ENCODE measurements around the gene SLC44A4. TPM values are rescaled to one million over a fixed set of nuclear protein-coding genes. Genes with fewer than 3 reads are reported as not detected.

Gene SLC44A4
- total and polyA plus RNA-seq, 2 of the 8 experiments (the other 6 are each of a cell fraction or from before 2014, with no cell fraction given): 4.8 to 7.0 TPM

GRCh38 chr6:31825553-31825952 lies 53.2 kb downstream of the SLC44A4 start (continued):
- TF ChIP-seq CHD7 (IDR thresholded peaks at IDR 0.05; ENCODE audit: insufficient replicate concordance, low read length): no peak
- TF ChIP-seq ASH2L (IDR thresholded peaks at IDR 0.05; ENCODE audit: low read length): no peak
- no peak for TF ChIP-seq TCF12 (IDR thresholded peaks at IDR 0.05; ENCODE audit: low read depth, low read length)
- TF ChIP-seq RAD21 (IDR thresholded peaks at IDR 0.05 in 1 of 2, conservative IDR thresholded peaks at IDR 0.05 in 1 of 2; ENCODE audit: low read depth in 2 of 2, low read length in 2 of 2): no peak
- no peak for TF ChIP-seq GABPA (IDR thresholded peaks at IDR 0.05; ENCODE audit: borderline replicate concordance, insufficient read depth, low read length)
- no peak for TF ChIP-seq CREB1 (IDR thresholded peaks at IDR 0.05)
- TF ChIP-seq SUZ12 (IDR thresholded peaks at IDR 0.05; ENCODE audit: low read length): no peak
- no peak for TF ChIP-seq SP2 (IDR thresholded peaks at IDR 0.05; ENCODE audit: low read length)
- TF ChIP-seq CHD2 (IDR thresholded peaks at IDR 0.05; ENCODE audit: low read length): no peak

Measured in H1 (cell line).